Measurements from ENCODE around the gene TTYH3.

DNA sequence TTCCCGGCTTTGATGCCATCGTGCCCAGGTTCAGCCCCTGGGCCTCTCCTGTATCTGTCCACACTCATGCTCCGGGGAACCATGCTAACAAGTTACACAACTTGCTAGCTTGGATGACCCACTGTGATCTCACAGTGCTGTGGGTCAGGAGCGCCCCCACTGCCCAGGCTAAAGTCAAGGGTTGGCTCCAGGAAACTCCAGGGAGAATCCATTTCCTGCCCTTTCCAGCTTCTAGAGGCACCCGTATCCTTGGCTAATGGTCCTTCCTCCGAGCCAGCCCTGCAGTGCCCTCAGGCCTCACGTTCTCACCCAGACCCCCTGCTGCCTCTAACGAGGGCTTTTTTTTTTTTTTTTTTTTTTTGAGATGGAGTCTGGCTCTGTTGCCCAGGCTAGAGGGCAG is 75.7 kb downstream of the TTYH3 start:
- no peak for TF ChIP-seq ZNF704 (tag by site-specific recombination; IDR thresholded peaks at IDR 0.05)
- TF ChIP-seq, protein P1, sequence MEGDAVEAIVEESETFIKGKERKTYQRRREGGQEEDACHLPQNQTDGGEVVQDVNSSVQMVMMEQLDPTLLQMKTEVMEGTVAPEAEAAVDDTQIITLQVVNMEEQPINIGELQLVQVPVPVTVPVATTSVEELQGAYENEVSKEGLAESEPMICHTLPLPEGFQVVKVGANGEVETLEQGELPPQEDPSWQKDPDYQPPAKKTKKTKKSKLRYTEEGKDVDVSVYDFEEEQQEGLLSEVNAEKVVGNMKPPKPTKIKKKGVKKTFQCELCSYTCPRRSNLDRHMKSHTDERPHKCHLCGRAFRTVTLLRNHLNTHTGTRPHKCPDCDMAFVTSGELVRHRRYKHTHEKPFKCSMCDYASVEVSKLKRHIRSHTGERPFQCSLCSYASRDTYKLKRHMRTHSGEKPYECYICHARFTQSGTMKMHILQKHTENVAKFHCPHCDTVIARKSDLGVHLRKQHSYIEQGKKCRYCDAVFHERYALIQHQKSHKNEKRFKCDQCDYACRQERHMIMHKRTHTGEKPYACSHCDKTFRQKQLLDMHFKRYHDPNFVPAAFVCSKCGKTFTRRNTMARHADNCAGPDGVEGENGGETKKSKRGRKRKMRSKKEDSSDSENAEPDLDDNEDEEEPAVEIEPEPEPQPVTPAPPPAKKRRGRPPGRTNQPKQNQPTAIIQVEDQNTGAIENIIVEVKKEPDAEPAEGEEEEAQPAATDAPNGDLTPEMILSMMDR (tag by site-specific recombination; IDR thresholded peaks at IDR 0.05) = no peak

Measured in HEK293 (cell line).